Measurements from ENCODE around the gene TMEM134. TPM values are rescaled to one million over a fixed set of nuclear protein-coding genes. Genes with fewer than 3 reads are reported as not detected.
"Not testable (repeated sequence)": the region's sequence is repeated elsewhere in the genome, so short reads cannot be mapped to it uniquely, and the experiment has no call there.

The TMEM134 gene
- total RNA-seq, 1 donor from 2014 or later: 11.9 TPM

DNA sequence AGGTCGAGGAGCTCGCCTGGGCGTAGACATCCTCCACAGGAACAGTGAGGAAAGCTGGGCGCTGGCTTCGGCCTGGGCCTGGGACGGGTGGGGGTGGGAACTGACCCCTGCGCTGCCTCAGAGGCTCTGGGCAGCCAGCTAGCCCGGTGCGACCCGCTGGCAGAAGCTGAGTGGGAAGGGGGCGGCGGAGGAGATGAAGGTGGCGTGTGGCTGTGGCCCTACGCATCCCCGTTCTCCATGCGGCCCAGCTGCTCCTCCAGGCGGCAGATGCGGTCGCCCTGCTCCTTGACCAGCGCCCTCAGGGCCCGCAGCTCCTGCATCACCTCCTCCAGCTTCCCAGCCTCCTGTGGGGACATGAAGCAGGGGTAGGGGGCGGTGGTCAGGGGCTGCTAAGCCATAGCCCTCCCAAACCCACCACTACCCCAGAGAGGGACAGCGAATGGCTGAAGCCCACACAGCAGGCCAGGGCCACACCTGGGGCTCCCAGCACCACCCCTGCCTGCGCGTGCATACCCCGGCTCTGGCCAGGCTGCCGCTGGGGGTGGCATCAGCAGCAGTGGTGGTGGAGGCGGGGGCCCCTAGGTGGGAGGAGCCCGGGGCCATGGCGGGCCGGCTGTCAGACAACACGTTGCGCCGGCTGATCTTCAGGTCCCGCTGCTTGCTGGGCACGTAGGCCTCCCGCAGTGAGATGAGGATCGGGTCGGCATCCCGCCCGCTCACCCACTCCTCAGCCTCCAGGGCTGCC lies 30.7 kb downstream of the TMEM134 start:
- DNase-seq (ENCODE audit: low read depth in 2 of 2): no peak

DNA sequence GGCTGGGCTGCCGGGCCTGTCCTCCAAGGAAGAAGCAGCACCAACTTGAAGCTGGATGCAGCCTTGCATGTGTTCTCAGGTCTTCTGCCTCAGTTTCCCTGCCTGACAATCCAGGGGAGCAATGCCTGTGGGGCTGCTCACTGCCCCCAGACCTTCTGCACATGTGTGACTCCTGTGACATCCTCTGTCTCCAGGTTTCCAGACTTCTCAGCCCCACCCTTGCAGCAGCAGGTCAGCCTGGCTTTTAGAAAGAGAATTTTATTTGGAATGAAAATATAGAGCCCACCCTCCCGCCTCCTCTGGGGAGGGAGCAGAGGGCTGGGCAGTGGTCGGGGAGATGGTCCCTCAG lies 31.3 kb downstream of the TMEM134 start:
- no peak for DNase-seq (ENCODE audit: low read depth in 2 of 2)

DNA sequence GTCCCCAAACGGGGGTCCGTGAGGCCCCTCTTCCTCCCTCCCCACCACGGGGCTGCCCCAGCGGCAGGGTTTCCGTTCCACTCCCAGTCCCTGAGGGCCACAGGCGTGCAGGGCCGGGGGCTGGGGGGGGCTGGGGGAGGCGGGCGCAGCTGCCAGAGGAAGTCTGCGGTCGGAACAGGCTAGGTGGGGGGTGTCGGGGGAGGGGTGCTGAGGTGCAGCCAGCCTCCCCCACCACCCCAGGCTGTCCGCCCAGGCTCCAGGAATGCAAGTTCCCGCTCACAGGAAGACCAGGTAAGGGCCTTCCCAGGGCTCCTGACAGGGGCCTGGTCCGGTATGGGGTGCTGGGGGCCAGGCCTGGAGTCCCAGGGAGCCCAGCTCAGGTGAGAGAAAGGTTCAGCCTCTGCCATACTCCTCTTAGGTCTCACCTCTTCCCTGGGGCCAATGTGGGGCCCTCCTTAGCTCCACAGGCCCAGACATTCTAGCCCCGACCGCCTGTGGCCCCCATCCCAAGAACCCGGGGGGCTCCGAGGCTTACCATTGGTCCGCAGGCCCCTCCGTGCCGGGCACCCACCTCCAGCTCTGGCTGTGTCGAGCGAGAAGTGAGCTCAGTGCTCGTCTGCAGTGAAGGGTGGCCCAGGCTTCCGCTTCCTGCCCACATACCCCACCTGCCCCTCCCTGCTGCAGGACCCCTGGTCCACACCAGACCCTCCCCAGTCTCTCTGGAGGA lies 31.8 kb downstream of the TMEM134 start, which contains the start of gene PTPRCAP:
Gene PTPRCAP, minus strand, starts transcription at position 601 of the 727 bp plus-strand sequence. Its CDS starts 63 bp downstream, at position 538.
- DNase-seq (ENCODE audit: low read depth in 2 of 2): no peak

DNA sequence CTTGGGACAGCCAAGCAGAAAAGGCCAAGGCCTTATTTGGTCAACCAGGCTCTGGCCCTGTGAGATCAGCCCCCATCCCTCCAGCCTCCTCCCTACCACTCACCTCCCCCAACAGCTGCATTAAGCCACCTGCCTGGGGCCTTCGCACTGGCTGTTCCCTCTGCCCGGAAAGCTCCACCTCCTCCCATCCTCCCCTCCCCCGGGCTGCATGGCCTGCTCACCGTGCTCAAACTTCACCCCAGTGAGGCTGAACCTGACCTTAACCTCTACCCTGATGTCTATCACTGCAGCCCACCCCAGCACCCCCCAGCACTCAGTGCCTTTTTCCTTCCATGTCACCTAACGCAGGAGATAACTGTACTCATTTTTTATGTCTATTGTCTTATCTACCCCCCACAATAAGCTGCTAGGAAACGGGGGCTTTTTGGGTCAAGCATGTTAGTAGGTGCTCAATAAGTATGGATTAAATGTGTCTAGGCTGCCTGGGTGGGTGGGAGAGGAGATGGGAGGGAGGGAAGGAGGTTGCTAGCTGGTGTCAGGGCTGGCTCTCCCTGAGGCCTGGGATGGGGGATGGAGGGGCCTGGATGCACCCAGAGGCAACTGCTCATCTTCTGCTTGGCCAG lies 32.5 kb downstream of the TMEM134 start:
- no peak for DNase-seq (ENCODE audit: low read depth in 2 of 2)

DNA sequence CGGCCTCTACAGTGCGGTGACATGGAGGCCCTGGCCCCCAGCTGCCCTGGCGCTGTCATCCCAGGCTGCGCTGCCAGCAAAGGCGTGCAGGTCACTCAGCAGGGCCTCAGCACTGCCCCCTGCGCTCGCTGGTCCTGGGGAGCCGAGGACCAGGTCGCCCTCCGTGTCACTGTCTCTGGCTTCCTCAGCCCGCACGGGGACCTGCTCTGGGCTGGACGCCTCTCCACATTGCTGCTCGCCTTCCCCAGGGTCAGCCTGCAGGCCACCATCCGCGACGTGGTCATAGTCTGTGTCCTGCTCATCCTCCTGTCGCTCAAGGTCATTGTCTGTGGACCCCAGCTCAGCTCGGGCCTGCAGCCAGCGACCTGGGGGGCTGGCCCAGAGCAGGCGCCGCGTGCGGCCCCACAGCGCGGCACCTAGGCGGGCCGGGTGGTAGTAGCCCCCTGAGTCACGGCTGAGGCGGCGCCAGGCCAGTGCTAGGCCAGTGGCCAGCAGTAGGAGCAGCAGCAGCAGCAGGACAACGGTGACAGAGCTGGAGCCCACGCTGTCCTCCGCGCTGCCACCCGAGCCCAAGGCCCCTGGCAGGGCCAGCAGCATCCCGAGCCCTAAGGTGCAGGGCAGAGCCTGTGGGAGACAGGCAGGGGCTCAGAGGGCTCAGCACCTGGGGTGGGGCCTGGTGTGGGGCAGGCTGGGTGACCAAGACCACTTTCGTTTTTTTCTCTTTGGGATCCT lies 33.2 kb downstream of the TMEM134 start:
- no peak for DNase-seq (ENCODE audit: low read depth in 2 of 2)

DNA sequence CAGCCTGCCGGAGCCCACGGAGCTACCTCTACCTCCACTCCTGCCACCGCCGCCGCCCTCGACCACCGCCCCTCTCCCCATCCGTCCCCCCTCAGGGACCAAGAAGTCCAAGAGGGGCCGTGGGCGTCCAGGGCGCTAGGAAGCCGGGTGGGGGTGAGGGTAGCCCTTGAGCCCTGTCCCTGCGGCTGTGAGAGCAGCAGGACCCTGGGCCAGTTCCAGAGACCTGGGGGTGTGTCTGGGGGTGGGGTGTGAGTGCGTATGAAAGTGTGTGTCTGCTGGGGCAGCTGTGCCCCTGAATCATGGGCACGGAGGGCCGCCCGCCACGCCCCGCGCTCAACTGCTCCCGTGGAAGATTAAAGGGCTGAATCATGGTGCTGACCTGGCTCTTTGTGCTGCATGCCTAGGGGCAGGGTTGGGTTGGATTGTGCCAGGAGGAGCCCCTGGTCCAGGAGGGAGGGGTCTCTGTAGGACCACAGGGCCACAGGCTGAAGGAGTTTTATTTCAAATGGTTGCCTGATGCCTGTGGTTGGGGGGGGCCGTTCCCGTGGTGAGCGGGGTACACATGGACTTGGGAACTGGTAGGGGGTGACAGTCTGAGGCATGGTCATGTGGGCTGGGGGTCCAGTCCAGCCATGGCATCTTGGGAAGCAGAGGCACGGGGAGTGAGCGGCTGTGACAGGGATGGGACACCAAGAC lies 33.9 kb downstream of the TMEM134 start:
- DNase-seq (ENCODE audit: low read depth in 2 of 2): no peak

DNA sequence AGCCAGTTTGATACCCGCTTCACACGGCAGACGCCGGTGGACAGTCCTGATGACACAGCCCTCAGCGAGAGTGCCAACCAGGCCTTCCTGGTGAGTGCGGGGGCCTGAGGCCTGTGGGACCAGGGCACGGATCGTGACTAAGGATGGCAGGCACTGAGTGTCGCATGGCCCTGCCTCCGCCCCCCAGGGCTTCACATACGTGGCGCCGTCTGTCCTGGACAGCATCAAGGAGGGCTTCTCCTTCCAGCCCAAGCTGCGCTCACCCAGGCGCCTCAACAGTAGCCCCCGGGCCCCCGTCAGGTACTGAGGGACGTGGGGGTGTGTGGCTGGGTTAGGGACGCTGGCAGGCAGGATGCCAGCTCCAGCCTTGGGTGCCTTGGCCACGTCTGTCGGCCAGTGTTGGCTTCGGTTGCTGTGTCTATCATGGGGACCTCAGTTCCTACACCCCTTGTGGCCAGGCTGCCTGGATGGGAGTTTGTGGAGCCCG lies 34.6 kb downstream of the TMEM134 start:
- DNase-seq (ENCODE audit: low read depth in 2 of 2): no peak

DNA sequence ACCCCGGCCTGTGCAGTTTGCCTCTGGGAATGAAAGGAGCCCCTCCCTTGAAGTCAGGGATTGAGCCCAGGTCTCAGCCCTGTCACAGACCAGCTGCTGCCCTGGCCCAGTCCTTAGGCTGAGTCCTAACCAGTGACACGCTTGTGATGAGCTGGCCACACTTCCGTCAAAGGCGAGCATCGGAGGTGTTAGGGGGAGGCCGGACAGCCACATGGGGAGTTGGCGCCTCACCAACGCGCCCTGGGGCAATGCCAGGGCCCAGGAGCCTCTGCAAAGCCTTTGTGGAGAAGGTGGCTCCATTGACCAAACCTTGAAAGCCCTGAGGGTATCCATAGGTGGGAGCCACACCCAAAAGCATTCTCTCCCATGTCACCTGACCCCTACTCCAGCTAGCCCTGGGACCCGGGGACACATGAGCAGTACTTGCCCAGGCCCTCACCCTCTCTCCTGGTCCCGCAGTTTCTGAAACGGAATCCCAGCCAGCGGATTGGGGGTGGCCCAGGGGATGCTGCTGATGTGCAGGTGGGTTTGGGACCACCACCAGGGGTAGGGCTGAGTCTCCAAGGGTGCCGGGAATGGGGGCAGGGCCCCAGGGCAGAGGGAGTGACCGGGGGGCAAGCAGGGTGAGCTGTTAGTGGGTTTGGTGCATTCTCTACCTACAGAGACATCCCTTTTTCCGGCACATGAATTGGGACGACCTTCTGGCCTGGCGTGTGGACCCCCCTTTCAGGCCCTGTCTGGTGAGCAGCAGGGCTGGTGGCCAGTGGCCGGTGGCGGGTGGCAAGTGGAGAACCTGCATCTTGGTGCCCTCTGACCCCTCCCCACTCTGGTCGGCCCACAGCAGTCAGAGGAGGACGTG lies 35.3 kb downstream of the TMEM134 start:
- DNase-seq (ENCODE audit: low read depth in 2 of 2): no peak

DNA sequence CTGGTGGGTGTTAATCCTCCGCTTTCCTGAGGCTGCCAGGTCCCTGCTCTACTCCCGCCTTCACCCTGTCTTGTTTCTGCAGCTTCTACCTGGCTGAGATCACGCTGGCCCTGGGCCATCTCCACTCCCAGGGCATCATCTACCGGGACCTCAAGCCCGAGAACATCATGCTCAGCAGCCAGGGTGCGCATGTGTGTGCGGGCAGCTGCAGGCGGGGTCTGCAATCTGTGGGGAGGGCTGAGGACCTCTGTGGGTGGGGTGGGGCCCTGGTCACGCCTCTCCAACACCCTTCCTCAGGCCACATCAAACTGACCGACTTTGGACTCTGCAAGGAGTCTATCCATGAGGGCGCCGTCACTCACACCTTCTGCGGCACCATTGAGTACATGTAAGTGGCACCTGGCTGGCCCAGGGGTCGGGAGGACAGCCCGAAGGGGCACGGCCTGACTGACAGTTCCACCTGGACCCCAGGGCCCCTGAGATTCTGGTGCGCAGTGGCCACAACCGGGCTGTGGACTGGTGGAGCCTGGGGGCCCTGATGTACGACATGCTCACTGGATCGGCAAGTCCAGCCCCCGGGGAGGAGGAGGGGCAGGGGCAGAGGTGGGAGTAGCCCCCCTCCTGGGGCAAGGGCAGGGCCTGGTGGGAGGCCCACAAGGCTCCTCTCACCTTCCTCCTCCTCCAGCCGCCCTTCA lies 36.2 kb downstream of the TMEM134 start:
- no peak for DNase-seq (ENCODE audit: low read depth in 2 of 2)

DNA sequence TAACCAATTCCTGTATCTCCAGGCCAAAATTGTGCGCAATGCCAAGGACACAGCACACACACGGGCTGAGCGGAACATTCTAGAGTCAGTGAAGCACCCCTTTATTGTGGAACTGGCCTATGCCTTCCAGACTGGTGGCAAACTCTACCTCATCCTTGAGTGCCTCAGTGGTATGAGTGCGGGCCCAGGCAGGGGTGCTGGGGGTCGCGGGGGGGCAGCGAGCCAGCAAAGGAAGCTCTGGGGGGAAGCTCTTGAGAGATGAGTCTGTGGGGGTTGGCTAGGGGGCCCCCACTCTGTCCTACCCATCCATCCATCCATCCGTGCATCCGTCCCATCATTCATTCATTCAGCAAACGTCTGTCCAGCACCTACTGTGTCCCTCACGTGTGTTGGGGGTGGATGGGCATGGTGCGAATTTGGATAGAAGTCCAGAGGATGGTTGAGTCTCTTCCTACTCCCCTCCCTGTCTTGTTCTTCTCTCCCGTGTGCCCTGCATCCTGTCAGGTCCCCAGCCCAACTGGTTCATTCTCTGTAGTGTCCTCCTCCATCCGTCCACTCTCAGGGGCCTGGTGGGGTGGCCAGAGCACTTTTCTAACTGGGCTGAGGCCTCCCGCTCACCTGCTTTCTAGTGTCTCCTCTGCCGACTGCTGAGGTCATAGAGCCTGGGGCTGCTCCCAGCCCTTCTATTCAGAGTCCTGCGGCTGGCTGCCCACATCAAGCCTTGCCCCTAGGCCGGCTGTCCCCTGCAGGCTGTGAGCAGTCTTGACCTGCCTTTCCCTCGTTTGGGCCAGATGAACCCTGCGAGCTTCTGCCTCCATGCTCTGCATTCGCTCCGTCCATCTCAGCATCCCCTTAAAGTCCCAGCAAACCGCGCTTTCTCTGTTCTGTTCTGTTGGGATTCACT lies 37.5 kb downstream of the TMEM134 start:
- no peak for DNase-seq (ENCODE audit: low read depth in 2 of 2)

DNA sequence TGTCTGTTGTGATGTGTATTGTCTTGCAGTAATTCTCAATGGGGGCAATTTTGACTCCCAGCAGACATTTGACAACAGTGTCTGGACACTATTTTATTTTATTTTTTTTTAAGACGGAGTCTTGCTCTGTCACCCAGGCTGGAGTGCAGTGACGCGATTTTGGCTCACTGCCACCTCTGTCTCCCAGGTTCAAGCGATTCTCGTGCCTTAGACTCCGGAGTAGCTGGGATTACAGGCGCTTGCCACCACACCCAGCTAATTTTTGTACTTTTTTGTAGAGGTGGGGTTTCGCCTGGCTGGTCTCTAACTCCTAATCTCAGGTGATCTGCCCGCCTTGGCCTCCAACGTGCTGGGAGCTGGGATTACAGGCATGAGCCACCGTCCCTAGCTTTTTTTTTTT lies 39.3 kb downstream of the TMEM134 start:
- DNase-seq (ENCODE audit: low read depth in 2 of 2): no peak

DNA sequence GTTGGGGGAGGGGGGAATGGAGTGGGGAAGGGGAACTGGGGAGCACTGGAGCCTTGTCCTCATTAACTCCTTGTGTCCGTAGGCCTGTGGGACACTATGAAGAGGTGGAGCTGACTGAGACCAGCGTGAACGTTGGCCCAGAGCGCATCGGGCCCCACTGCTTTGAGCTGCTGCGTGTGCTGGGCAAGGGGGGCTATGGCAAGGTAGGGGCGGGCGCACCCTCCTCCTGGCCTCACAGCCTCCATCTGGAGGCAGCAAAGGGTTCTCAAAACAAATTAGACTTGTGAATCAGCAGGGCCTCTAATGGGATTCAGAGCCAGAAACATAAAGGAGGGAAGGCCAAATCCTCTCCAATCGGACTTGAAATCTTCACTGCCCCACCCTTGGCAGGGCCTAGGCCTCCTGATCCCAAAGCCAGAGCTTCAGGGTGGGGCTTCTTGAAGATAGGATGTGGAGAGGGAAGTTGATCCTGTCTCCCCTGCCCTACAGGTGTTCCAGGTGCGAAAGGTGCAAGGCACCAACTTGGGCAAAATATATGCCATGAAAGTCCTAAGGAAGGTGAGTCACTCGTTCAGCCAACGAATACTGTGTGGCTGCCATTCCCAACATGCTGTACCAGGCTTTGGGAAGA lies 39.9 kb downstream of the TMEM134 start:
- no peak for DNase-seq (ENCODE audit: low read depth in 2 of 2)

DNA sequence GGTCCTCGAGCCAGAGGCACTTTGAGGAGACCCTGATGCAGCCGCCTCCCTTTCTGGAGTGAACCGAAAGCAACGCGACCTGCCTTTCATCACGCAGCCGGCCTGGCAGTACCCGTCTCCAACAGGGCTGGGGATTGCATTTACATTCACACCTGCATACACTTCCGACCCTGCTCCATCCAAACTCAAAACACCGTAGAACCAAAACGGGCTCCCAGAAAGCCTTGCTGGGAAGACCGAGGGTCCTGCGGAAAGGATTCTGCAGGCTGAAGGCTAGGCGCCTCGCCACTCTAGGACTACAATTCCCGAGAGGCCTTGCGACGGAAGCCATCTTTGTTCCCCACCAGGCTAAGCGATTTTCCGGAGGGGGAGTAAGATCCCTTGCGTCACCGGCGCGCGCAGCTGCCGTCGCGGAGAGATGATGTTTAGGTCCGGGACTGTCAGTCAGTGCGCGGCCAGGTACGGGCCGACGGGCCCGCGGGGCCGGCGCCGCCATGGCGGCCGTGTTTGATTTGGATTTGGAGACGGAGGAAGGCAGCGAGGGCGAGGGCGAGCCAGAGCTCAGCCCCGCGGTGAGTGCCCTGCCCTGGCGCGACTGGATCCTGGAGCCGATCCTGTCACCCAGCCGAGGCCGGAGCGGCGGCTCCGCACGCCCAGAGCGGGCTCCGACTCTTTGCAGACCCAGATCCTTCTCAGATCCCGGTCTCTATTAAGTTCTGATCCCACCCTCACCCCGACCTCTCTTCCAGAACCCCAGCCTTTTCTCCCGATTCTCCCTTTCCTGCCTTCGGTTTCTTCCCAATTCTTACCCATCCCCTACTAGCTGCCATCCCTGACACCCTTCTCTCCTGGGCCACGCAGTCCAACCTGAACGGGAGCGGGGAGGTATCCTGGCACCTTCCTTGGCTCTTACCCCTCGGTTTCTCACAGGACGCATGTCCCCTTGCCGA lies 40.7 kb downstream of the TMEM134 start, which contains the start of gene RPS6KB2:
Gene RPS6KB2, plus strand, starts transcription at position 443 of the 950 bp plus-strand sequence. Its CDS starts 52 bp downstream, at position 495.
- peak; percentile 95 to 97 for DNase-seq (ENCODE audit: low read depth in 2 of 2)

DNA sequence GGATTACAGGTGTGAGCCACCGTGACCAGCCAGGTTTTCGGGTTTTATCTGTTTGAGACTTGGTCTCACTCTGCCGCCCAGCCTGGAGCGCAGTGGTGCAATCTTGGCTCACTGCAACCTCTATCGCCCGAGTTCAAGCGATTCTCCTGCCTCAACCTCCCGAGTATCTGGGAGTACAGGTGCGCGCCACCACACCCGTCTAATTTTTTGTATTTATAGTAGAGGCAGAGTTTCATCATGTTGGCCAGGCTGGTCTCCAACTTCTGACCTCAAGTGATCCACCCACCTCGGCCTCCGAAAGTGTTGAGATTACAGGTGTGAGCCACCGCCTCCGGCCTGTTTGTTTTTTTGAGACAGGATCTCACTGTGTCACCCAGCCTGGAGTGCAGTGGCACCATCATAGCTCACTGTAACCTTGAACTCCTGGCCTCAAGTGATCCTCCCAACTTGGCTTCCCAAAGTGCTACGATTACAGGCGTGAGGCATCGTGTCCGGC lies 41.6 kb downstream of the TMEM134 start:
- not testable (repeated sequence) for DNase-seq (ENCODE audit: low read depth in 2 of 2)

DNA sequence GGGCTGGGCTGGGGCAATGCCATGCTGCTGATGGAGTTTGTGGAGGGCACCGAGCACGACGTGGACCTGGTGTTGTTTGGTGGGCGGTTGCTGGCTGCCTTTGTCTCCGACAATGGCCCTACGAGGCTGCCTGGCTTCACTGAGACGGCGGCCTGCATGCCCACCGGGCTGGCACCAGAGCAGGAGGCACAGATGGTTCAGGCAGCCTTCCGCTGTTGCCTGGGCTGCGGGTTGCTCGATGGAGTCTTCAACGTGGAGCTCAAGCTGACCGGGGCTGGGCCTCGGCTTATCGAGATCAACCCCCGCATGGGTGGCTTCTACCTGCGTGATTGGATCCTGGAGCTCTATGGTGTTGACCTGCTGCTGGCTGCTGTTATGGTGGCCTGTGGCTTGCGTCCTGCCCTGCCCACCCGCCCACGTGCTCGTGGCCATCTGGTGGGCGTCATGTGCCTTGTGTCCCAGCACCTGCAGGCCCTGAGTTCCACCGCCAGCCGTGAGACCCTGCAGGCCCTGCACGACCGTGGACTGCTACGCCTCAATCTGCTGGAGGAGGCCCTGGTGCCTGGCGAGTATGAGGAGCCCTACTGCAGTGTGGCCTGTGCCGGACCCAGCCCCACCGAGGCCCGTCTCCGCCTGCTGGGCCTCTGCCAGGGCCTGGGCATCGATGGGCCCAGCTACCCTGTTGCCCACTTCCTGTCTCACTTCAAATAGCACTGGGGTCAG lies 45.0 kb downstream of the TMEM134 start:
- DNase-seq (ENCODE audit: low read depth in 2 of 2): no peak

DNA sequence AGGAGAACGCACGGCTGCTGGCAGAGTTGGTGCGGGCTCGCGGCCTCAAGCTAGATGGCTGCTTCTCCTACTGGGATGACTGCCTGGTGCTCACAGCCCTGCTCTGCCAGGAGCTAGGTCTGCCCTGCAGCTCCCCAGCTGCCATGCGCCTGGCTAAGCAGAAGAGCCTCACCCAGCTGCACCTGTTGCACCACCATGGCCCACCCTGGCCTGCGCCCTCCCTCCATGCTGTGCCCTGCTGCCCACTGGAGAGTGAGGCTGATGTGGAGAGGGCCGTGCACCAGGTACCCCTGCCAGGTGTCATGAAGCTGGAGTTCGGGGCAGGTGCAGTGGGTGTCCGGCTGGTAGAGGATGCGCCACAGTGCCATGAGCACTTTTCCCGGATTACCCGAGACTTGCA lies 45.6 kb downstream of the TMEM134 start:
- no peak for DNase-seq (ENCODE audit: low read depth in 2 of 2)

Measured in dermis microvascular lymphatic vessel endothelial cell (primary cell).